Stomach smooth muscle (tissue), 2 donors: ENCODE results near the gene EXOSC5.
"Not testable (repeated sequence)": the region's sequence is repeated elsewhere in the genome, so short reads cannot be mapped to it uniquely, and the experiment has no call there.

ENCODE experiments used
- H3K27ac ChIP-seq: one replicate; pipeline ENCODE4 v1.7.0; 2013; ENCODE audit warnings: mild to moderate bottlenecking, low read length, inconsistent platforms
- H3K27me3 ChIP-seq, 2 donors: one replicate each; pipeline ENCODE4 v1.7.0; 2013; ENCODE audit warnings: low read length in 2 of 2; ENCODE audit not compliant: insufficient read depth in 2 of 2, control insufficient read depth in 1 of 2
- H3K36me3 ChIP-seq, 2 donors: one replicate each; pipeline ENCODE4 v1.7.0; 2013; ENCODE audit warnings: low read length in 2 of 2; ENCODE audit not compliant: control insufficient read depth in 2 of 2, insufficient read depth in 2 of 2
- H3K4me1 ChIP-seq: one replicate; pipeline ENCODE4 v1.7.0; 2013; ENCODE audit warnings: low read length; ENCODE audit not compliant: control insufficient read depth, insufficient read depth
- H3K4me3 ChIP-seq, 2 donors: one replicate each; pipeline ENCODE4 v1.7.0; 2013; ENCODE audit warnings: low read length in 2 of 2
- H3K9ac ChIP-seq, 2 donors: one replicate each; pipeline ENCODE4 v1.7.0; 2013; ENCODE audit warnings: low read length in 2 of 2, mild to moderate bottlenecking in 1 of 2
- H3K9me3 ChIP-seq, 2 donors: one replicate each; pipeline ENCODE4 v1.7.0; 2013; ENCODE audit warnings: low read length in 2 of 2; ENCODE audit not compliant: control insufficient read depth in 2 of 2
- donor health status: healthy.
- donor health status: Pancreatic carcinoma.

EXOSC5 gene

GRCh38 chr19:41386442-41386841, 10.7 kb downstream of the EXOSC5 start:
- H3K27ac ChIP-seq = no peak overlapping the region
- H3K9ac ChIP-seq = no peak overlapping the region
- no peaks in the 10 kb centered on the region for H3K27me3 ChIP-seq
- H3K4me1 ChIP-seq = no peaks in the 10 kb centered on the region
- H3K9me3 ChIP-seq = no peaks in the 10 kb centered on the region
- peaks cover 3 to 15% of the 10 kb centered on the region in 2 donors for H3K36me3 ChIP-seq
- H3K4me3 ChIP-seq = no peak overlapping the region

GRCh38 chr19:41384351-41384750, 12.8 kb downstream of the EXOSC5 start:
- H3K4me1 ChIP-seq = no peaks in the 10 kb centered on the region
- peaks cover 0 to 4% of the 10 kb centered on the region in 2 donors for H3K36me3 ChIP-seq
- H3K27ac ChIP-seq = no peak overlapping the region
- H3K9me3 ChIP-seq = no peaks in the 10 kb centered on the region
- no peaks in the 10 kb centered on the region for H3K27me3 ChIP-seq
- H3K4me3 ChIP-seq = no peak overlapping the region
- no peak overlapping the region for H3K9ac ChIP-seq

- H3K4me1 ChIP-seq, H3K4me3 ChIP-seq, H3K27ac ChIP-seq, H3K36me3 ChIP-seq, H3K27me3 ChIP-seq, H3K9me3 ChIP-seq, H3K9ac ChIP-seq: not testable (repeated sequence)
Measured at GRCh38 chr19:41381536-41381935, 15.6 kb downstream of the EXOSC5 start.

- no peak overlapping the region for H3K9ac ChIP-seq
- H3K27me3 ChIP-seq = no peaks in the 10 kb centered on the region
- H3K36me3 ChIP-seq = peaks cover 0 to 2% of the 10 kb centered on the region in 2 donors
- H3K9me3 ChIP-seq = no peaks in the 10 kb centered on the region
- H3K27ac ChIP-seq = no peak overlapping the region
- H3K4me3 ChIP-seq = no peak overlapping the region
- H3K4me1 ChIP-seq = peaks cover 23% of the 10 kb centered on the region
Measured at GRCh38 chr19:41377977-41378709, 19.0 kb downstream of the EXOSC5 start.

GRCh38 chr19:41376998-41377365, 20.2 kb downstream of the EXOSC5 start:
- H3K27ac ChIP-seq = peak overlapping the region; percentile 24
- peaks cover 23% of the 10 kb centered on the region for H3K4me1 ChIP-seq
- peak overlapping the region; percentile 74 to 77 for H3K4me3 ChIP-seq
- H3K36me3 ChIP-seq = peaks cover 0 to 2% of the 10 kb centered on the region in 2 donors
- H3K9me3 ChIP-seq = no peaks in the 10 kb centered on the region
- H3K27me3 ChIP-seq = no peaks in the 10 kb centered on the region
- H3K9ac ChIP-seq = peak overlapping the region; percentile 64 to 72

GRCh38 chr19:41376241-41376997, 20.7 kb downstream of the EXOSC5 start, which contains the start of gene TMEM91:
Gene TMEM91 (plus strand): TSS chr19:41376533. CDS start chr19:41378310, 1,777 bp downstream.
- Histone ChIP-seq H3K9me3 (no peaks in the 10 kb centered on the region), H3K9ac (peak within 1 kb of the TSS; percentile 64 to 72), H3K36me3 (peaks cover 0 to 2% of the 10 kb centered on the region in 2 donors), H3K4me1 (peaks cover 23% of the 10 kb centered on the region), H3K4me3 (peak within 1 kb of the TSS; percentile 74 to 77), H3K27ac (peak within 1 kb of the TSS; percentile 24), H3K27me3 (no peaks in the 10 kb centered on the region)

- Histone ChIP-seq H3K4me1 (peaks cover 23% of the 10 kb centered on the region), H3K27me3 (no peaks in the 10 kb centered on the region), H3K9me3 (no peaks in the 10 kb centered on the region), H3K9ac (peak overlapping the region in 1 of 2 donors; percentile 29), H3K4me3 (peak overlapping the region; percentile 4 to 55), H3K36me3 (no peaks in the 10 kb centered on the region), H3K27ac (peak overlapping the region; percentile 11)
Measured at GRCh38 chr19:41373993-41374392, 23.2 kb downstream of the EXOSC5 start.

GRCh38 chr19:41372501-41372900, 24.7 kb downstream of the EXOSC5 start:
- Histone ChIP-seq H3K9ac (no peak overlapping the region), H3K36me3 (no peaks in the 10 kb centered on the region), H3K4me1 (peaks cover 23% of the 10 kb centered on the region), H3K4me3 (no peak overlapping the region), H3K27me3 (no peaks in the 10 kb centered on the region), H3K9me3 (no peaks in the 10 kb centered on the region), H3K27ac (no peak overlapping the region)

- Histone ChIP-seq H3K27me3 (no peaks in the 10 kb centered on the region), H3K9me3 (no peaks in the 10 kb centered on the region), H3K4me1 (peaks cover 22% of the 10 kb centered on the region), H3K4me3 (no peak overlapping the region), H3K9ac (no peak overlapping the region), H3K27ac (no peak overlapping the region), H3K36me3 (no peaks in the 10 kb centered on the region)
Measured at GRCh38 chr19:41371541-41371940, 25.6 kb downstream of the EXOSC5 start.

GRCh38 chr19:41371119-41371518, 26.0 kb downstream of the EXOSC5 start:
- H3K9ac ChIP-seq, H3K27ac ChIP-seq, H3K4me3 ChIP-seq, H3K27me3 ChIP-seq, H3K9me3 ChIP-seq, H3K36me3 ChIP-seq: not testable (repeated sequence)
- H3K4me1 ChIP-seq = peaks cover 18% of the 10 kb centered on the region

- Histone ChIP-seq H3K4me1 (peaks cover 15% of the 10 kb centered on the region), H3K36me3 (no peaks in the 10 kb centered on the region), H3K9me3 (no peaks in the 10 kb centered on the region), H3K4me3 (no peak overlapping the region), H3K27me3 (no peaks in the 10 kb centered on the region), H3K9ac (no peak overlapping the region), H3K27ac (no peak overlapping the region)
Measured at GRCh38 chr19:41369769-41370168, 27.4 kb downstream of the EXOSC5 start.
